SH-SY5Y (cell line): ENCODE results near the gene PARD3.

Experiments
- GATA2 ChIP-seq: IDR thresholded peaks from 2 replicates; pipeline ENCODE4 v1.6.1; 2011; ENCODE audit warnings: mild to moderate bottlenecking, low read depth, low read length
- GATA3 ChIP-seq: IDR thresholded peaks from 2 replicates; pipeline ENCODE4 v1.6.1; 2011; ENCODE audit warnings: low read depth, mild to moderate bottlenecking, low read length, moderate library complexity

DNA sequence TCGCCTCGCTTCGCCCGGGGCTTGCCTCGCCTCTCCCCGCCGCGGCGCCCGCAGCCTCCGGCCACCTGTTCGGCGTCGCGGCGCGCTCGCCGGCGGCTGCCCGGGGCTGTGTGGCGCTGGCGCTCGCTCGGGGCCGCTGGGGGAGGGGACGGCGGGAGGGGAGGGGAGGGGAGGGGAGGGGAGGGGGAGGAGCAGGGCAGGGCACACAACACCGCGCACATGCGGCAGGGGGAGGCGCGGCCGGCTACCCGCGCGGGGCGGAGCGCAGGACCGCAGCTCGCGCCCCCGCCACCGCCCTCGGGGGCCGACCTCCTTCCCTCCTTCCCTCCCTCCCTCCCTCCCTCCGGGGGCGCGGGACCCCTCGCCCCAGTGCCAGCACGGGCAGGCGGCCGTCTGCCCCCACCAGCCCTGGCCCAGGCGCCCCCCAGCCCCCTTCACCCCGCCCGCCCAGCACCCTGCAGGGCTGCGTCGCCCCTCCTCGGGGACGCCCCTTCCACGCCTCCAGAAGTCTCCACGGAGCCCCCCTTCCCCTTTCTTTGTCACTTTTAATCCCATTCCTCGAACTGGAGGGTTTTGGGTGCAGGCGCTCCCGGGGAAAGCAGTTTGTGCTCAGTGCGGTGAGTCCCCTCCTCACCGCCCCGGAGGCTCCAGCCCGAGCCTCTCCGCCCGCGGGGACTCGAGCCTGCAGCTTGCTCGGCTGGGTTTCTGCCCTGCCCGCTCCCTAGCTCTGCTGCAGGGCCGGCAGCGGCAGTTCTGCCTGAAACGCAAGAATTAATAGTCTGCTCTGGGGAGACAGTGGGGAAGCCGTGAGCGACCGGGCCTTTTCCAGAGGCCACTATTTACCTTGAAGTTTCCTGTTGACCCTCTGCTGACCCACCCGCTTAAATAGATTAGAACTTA is at the start of gene PARD3:
- no peak for TF ChIP-seq GATA3
- TF ChIP-seq GATA2, result no peak
